Measurements from ENCODE around the gene MON2. TPM values are rescaled to one million over a fixed set of nuclear protein-coding genes. Genes with fewer than 3 reads are reported as not detected.
"Not testable (repeated sequence)": the region's sequence is repeated elsewhere in the genome, so short reads cannot be mapped to it uniquely, and the experiment has no call there.

MON2 gene
- polyA plus RNA-seq (ENCODE audit: insufficient read length in 12 of 12), result 10 to 100 TPM in 11 of 12 donors, not detected in 1; 27.6 to 67.5 (median 45.5) TPM
- long read RNA-seq, donor 1, partial matches to known transcripts, result 6 of 9 reads
- long read RNA-seq, donor 1, other reads (novel, unspliced or antisense), result 0 of 9 reads
- long read RNA-seq, donor 2, partial matches to known transcripts, result 0 of 1 reads
- long read RNA-seq, donor 2, other reads (novel, unspliced or antisense), result 0 of 1 reads
- long read RNA-seq, donor 3, result 0 reads
- long read RNA-seq, donor 4, partial matches to known transcripts, result 5 of 5 reads
- long read RNA-seq, donor 4, other reads (novel, unspliced or antisense), result 0 of 5 reads
- long read RNA-seq, donor 5, result 0 reads
- long read RNA-seq, donor 6, partial matches to known transcripts, result 0 of 2 reads
- long read RNA-seq, donor 6, other reads (novel, unspliced or antisense), result 0 of 2 reads
- long read RNA-seq, donor 7, result 0 reads
- long read RNA-seq, donor 8, full-length matches to known transcripts, result 5 of 20 reads
- long read RNA-seq, donor 8, partial matches to known transcripts, result 15 of 20 reads
- long read RNA-seq, donor 8, other reads (novel, unspliced or antisense), result 0 of 20 reads
- long read RNA-seq, donor 9, partial matches to known transcripts, result 5 of 5 reads
- long read RNA-seq, donor 9, other reads (novel, unspliced or antisense), result 0 of 5 reads
- long read RNA-seq, donor 10, partial matches to known transcripts, result 5 of 7 reads
- long read RNA-seq, donor 10, other reads (novel, unspliced or antisense), result 0 of 7 reads
- long read RNA-seq, donor 11, partial matches to known transcripts, result 5 of 5 reads
- long read RNA-seq, donor 11, other reads (novel, unspliced or antisense), result 0 of 5 reads

GRCh38 chr12:62466594-62467491, at the start of gene MON2:
Gene MON2 (plus strand): TSS chr12:62466826. CDS start chr12:62467208, 382 bp downstream.
- peak; percentile 89 for DNase-seq

GRCh38 chr12:62426089-62426488, 40.5 kb upstream of the MON2 start:
- no peak for DNase-seq

DNA sequence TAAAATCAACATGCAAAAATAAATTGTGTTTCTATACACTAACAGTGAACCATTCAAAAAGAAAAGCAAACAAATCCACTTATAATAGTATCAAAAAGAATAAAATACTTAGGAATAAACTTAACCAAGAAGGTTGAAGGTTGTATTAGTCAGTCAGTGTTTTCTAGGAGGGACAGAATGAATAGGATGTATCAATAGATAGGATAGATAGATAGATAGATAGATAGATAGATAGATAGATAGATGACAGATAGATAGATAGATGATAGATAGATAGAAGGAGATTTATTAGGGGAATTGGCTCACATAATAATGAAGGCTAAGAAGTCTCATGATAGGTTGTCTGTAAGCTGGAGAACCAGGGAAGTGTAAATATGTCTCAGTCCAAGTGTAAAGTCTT, 37.2 kb upstream of the MON2 start:
- DNase-seq, result no peak

DNA sequence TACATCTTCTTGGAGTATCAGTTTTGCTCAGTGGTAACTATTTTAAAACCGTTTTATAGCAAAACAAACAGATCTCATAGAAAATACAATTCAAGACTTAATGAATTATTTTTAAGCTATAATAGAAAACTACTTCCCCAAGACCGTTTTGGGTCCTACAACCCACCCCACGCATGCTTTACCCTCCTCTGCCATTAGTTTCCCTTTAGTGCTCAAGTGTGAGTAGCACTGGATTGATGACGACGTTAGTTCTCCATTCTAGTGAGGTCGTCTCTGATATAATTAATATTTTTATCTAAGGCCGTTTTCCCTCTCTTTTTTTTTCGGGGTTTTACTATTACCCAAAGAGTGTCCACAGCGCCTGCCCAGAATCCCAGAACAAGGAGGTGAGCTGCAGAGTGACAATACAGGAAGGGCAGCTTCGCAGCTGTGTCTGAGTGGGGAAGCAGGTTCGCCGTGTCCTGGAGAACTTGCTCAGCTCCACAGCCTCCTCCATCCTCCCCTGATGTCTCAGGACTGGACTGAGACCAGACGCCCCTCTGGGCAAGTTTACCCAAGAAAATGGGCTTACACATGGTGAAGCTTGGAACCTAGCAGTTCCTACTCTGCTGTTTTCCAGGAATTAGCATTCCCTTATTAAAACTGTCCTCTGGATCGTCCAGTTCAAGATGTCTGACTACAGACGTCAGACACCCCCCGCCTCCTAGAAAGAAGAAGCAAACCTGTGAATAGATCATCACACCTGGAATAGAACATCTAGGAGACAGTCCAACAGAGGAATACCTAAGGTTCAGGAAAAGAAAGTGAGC, 31.9 kb upstream of the MON2 start:
- DNase-seq, result no peak

GRCh38 chr12:62435303-62436163, 31.1 kb upstream of the MON2 start:
- peak; percentile 35 for DNase-seq

GRCh38 chr12:62436164-62436503, 30.5 kb upstream of the MON2 start:
- no peak for DNase-seq

DNA sequence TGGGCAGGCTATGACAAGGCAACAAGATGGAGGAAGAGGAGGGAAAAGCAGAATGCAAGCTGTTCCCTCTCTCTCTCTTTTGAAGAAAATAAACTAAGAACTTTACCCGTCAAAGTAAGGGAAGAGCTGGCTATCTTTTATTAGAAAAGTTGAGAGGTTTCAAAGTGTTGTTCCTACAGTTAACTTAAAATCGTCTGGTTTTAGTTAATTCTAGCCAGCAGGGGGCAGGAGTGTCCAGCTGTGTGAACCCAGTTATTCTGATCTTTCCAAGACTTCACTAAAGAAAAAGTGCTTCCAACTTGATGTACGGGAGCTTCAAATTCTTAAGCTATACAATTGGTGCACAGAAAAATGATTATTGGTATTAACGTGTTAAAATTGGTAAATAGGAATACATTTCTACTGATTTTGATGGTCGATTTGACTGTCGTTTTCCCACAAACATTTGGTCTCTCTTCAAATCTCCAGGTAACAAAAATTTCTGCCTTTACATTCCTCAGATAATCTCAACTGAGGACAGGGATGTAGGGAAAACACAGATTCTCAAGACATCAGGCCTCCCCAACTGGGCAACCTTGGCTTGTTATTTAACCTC, 28.4 kb upstream of the MON2 start:
- peak; percentile 70 for DNase-seq

DNA sequence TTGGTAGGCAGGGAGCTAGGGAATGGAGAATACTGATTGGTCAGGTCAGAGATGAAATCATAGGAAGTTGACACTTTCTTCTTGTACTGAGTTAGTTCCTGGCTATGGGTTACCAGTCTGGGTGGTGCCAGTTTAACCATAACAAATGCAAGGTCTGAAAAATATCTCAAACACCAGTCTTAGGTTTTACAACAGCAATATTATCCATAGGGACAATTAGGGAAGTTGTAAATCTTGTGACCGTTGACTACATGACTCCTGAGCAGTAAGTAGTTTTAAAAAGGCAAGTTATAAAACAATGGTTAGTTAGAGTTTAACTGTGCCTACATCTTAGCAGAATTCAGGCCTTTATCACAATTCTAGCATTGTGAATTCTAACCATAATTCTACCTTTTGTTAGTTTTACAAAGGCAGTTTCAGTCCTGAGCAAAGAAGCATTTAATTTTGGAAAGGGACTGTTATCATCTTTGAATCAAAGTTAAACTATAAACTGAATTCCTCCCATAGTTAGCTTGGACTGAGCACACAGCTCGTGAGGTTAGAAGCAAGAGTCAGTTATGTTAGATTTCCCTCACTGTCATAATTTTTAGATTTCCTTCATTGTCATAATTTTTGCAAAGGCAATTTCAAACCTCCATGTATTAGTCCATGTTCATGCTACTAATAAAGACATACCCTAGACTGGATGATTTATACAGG, 19.7 kb upstream of the MON2 start:
- no peak for DNase-seq

GRCh38 chr12:62448436-62448835, 18.2 kb upstream of the MON2 start:
- no peak for DNase-seq

DNA sequence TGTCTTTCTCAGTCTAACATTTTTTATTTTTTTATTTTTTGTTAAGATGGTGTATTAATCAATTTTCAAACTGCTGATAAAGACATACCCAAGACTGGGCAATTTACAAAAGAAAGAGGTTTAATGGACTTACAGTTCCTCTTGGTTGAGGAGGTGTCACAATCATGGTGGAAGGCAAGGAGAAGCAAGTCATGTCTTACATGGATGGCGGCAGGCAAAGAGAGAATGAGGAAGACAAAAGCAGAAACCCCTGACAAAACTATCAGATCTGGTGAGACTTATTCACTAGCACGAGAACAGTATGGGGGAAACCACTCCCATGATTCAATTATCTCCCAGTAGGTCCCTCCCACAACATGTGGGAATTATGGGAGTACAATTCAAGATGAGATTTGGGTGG, 11.2 kb upstream of the MON2 start:
- not testable (repeated sequence) for DNase-seq

- no peak for DNase-seq
Measured at GRCh38 chr12:62458626-62459025, 8.0 kb upstream of the MON2 start.

DNA sequence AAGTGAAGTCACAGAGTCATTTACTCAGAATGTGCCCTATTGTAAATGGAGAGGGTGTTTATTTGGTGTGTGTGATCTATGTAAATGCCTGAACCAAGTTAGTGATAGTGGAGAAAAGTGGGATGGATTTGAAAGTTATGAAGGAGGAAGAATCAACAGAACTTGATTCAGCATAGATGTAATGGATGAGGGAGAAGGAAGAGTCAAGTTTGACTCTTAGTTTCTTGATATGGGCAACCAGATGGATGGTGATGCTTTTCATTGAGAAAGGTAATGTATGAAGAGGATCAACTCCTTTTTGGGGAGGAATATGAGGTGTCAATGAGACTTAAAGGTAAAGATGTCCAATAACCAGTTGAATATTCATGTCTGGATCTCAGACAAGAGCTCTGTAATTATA, 6.7 kb upstream of the MON2 start:
- no peak for DNase-seq

GRCh38 chr12:62461171-62461837, 5.3 kb upstream of the MON2 start:
- not testable (repeated sequence) for DNase-seq

DNA sequence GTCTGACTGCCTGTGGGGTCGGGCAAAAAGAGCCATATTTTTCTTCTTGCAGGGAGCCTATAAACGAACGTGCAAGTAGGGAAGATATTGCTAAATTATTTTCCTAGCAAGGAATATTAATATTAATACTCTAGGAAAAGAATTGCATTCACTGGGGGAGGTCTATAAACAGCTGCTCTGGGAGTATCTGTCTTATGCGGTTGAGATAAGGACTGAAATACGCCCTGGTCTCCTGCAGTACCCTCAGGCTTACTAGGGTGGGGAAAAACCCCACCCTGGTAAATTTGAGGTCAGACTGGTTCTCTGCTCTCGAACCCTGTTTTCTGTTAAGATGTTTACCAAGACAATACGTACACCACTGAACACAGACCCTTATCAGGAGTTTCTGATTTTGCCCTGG, 3.4 kb upstream of the MON2 start:
- not testable (repeated sequence) for DNase-seq

DNA sequence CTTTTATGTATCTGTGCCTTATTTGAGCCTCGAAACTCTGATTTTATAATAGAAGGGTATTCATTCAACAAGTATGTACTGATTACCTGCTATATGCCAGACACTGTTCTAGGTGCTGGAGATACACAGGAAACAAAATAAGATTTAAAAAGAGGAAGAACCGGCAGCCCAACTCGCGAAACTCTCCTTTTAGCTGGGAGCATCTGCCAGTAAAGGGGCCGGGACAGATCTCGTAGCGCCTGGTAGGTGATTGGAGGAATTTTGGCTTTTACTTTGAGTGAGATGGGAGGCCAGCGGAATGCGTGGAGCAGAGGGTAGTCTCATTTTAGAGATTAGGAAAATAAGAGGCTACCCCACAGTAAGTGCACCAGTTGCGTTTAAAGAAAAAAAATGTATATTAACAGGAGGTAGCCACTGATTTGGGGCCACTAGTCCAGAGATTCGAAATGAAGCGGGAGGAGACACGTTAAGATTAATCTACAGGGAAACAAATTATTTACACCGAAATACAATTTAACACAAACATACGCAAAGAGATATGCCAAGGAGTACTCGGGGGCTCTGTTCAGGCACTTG, 520 bp upstream of the MON2 start:
- DNase-seq, result peak; percentile 56

- no peak for DNase-seq
Measured at GRCh38 chr12:62468397-62468796, 1.8 kb downstream of the MON2 start.

- no peak for DNase-seq
Measured at GRCh38 chr12:62468935-62469334, 2.3 kb downstream of the MON2 start.

- DNase-seq, result no peak
Measured at GRCh38 chr12:62469704-62470103, 3.1 kb downstream of the MON2 start.

All from muscle of arm (tissue), 14 donors.